Mucosa of descending colon (tissue), 3 donors: ENCODE measurements around the gene DNAJB7. TPM values are rescaled to one million over a fixed set of nuclear protein-coding genes. Genes with fewer than 3 reads are reported as not detected.
A peak's percentile ranks its signal among the peaks of the same experiment; 100 is the strongest.
"Not testable (repeated sequence)": the region's sequence is repeated elsewhere in the genome, so short reads cannot be mapped to it uniquely, and the experiment has no call there.

Source experiments
- ATAC-seq: fragments of 200-7000 bp; cut with Tn5 transposase; one replicate; pipeline ENCODE4 v1.9.1; 2020; ENCODE audit warnings: mild to moderate bottlenecking, moderate library complexity
- DNase-seq, 3 donors: peaks; one replicate each; pipeline ENCODE4 v3.0.0-alpha.2; 2020
- H3K36me3 ChIP-seq: fragments of 200-600 bp; one replicate; pipeline ENCODE4 v1.8.0; 2021; ENCODE audit warnings: low read depth, mild to moderate bottlenecking
- H3K4me1 ChIP-seq: fragments of 200-600 bp; one replicate; pipeline ENCODE4 v1.8.0; 2021; ENCODE audit warnings: low read depth, mild to moderate bottlenecking
- H3K4me3 ChIP-seq: fragments of 200-600 bp; one replicate; pipeline ENCODE4 v1.8.0; 2021; ENCODE audit warnings: mild to moderate bottlenecking
- H3K9me3 ChIP-seq: fragments of 200-600 bp; one replicate; pipeline ENCODE4 v1.8.0; 2021; ENCODE audit warnings: mild to moderate bottlenecking
- intact Hi-C, 2 donors: fragments of 100-400 bp; cut with DNase I in 1 of 2; cut with micrococcal nuclease in 1 of 2; formaldehyde crosslinking; loops; one replicate each; pipeline versions ENCODE4 v1.11.0 to v1.11.1; 2022; cut with DNase I, micrococcal nuclease
- total RNA-seq, 3 donors: library from RNA; stranded (reverse); fragmentation: NEBNext Ultra II Directional in 2 of 3; extraction: Animal tissue kit (Norgen Biotek cat#: 25700) in 2 of 3; gene quantifications; one replicate each; pipeline versions ENCODE4 v1.2.1 to v1.2.4, GENCODE V29; 2021 to 2023
- TF ChIP-seq, protein P1 (sequence below): fragments of 200-600 bp; IDR thresholded peaks from one replicate; pipeline ENCODE4 v1.8.0; 2022; ENCODE audit warnings: antibody characterized with exemption, mild to moderate bottlenecking
- donor health status: DM: no; HTN: no; CAD: no; lungs with moderate emphysema.
- donor health status: DM: no; HTN: no; CAD: no.
- donor health status: DM: no; HTN: yes; CAD: no.

Gene DNAJB7
- total RNA-seq, 3 donors from 2014 or later = 0.14 to 0.90 (median 0.25) TPM

DNA sequence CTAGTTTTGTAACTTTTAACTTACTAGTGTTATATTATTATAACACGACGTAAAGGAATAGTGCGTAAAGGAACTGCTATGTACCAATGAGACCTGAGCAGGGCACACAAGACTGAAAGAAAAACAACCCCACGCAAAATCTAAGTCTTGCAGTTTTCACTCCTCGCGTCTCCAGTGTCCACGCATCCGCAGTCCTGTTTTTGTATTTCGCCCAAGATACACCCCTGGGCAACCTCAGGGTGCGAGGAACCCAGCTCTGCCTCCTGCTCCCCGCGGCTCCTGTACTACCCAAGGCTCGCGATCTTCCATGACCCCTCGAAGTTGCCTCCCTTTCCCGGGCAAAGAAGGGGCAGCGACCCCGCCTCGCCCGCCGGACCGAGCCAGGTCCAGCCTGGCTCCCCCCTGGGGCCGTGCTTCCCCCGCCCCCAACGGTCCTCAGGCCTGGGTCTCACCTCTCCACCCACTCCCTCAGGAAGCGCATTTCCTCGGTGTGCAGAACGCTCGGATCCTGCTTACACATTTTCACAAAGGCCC is 5.9 kb downstream of the DNAJB7 start:
- no peak for DNase-seq
- no peaks in the 10 kb centered on the region for H3K9me3 ChIP-seq
- H3K4me1 ChIP-seq = peaks cover 47% of the 10 kb centered on the region
- TF ChIP-seq, protein P1, sequence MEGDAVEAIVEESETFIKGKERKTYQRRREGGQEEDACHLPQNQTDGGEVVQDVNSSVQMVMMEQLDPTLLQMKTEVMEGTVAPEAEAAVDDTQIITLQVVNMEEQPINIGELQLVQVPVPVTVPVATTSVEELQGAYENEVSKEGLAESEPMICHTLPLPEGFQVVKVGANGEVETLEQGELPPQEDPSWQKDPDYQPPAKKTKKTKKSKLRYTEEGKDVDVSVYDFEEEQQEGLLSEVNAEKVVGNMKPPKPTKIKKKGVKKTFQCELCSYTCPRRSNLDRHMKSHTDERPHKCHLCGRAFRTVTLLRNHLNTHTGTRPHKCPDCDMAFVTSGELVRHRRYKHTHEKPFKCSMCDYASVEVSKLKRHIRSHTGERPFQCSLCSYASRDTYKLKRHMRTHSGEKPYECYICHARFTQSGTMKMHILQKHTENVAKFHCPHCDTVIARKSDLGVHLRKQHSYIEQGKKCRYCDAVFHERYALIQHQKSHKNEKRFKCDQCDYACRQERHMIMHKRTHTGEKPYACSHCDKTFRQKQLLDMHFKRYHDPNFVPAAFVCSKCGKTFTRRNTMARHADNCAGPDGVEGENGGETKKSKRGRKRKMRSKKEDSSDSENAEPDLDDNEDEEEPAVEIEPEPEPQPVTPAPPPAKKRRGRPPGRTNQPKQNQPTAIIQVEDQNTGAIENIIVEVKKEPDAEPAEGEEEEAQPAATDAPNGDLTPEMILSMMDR = no peak
- H3K4me3 ChIP-seq = peak overlapping the region; percentile 86
- H3K36me3 ChIP-seq = no peaks in the 10 kb centered on the region
- intact Hi-C loops = no loop called here
- peak; percentile 27 for ATAC-seq

DNA sequence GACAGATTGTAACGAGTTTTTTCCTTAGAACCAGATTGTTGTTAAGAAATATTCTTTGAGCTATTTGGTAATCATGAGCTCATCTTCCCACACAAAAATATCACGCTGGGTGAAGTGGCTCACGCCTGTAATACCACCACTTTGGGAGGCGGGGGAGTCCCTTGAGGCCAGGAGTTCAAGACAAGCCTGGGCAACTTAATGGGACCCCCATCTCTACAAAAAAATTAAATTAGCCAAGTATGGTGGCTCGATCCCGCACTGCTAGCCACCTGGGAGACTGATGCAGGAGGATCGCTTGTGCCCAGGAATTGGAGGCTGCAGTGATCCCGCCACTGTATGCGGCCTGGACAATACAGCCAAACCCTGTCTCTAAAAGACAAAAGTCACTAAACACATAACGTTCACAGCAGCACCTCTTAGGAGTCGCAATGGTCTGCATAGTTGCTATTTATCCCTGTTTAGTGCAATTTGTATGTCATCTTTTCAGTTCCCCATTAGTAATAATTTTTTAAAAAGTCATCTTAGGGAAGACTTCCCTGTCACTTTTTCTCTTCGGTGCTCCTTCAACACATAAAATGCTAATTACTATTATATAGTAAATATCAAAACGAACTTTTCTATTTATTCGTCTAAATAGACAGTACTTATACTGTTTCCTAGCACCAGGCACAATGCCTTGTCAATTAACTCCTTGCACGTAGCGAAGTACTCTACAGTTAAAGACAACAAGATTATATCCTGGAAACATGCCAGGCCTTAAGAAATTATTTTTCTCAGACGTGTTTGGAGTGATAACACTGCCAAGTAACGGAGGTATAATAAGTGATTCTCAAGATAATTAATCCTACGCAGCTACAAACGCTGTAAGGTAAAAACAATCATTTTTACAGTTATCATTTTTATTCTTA is 6.6 kb downstream of the DNAJB7 start:
- Histone ChIP-seq H3K9me3 (no peaks in the 10 kb centered on the region), H3K4me3 (peak overlapping the region; percentile 86), H3K36me3 (no peaks in the 10 kb centered on the region), H3K4me1 (peaks cover 47% of the 10 kb centered on the region)
- intact Hi-C loops = no loop called here
- ATAC-seq (no peak), DNase-seq (no peak)
- TF ChIP-seq, protein P1 = no peak

DNA sequence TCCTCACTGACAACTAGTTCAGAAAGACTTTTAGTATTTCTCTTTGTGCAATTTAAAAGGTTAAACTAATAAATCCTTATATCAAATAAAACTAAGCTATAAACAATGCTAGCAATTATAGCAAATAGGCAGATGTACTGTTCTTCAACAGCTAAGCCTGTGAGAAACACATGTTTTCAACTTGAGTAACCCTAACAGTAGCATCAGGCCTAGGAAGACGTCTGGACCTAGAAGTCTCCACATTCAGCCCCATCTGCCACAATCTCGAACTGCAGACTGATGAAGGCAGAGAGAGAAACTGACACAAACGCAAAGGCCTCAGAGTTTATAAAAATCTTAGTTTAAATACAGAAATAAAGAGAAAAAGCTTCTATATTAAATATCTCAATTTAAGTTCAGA is 8.0 kb downstream of the DNAJB7 start:
- TF ChIP-seq, protein P1 = no peak
- DNase-seq = no peak
- Histone ChIP-seq H3K36me3 (no peaks in the 10 kb centered on the region), H3K4me1 (peaks cover 47% of the 10 kb centered on the region), H3K4me3 (no peak overlapping the region), H3K9me3 (no peaks in the 10 kb centered on the region)
- intact Hi-C loops = no loop called here
- no peak for ATAC-seq

DNA sequence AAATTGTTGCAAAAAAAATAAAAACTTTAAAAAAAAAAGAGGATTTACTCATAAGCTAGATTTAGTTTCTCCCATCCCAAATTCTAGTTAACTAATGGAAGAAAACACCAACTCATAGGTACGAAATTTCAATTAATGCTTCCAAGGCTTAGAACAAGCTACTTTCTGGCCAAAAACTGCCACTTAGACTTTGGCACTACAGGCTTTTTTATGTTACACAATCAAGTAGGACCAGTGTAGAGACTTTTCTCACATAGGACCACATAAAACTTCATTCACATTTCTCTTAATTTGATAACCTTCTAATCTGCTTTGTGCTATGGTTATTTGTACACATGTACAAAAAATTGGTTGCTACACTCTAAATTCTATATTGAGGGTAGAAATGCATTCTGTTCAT is 8.6 kb downstream of the DNAJB7 start:
- Histone ChIP-seq H3K4me3 (no peak overlapping the region), H3K36me3 (no peaks in the 10 kb centered on the region), H3K9me3 (no peaks in the 10 kb centered on the region), H3K4me1 (peaks cover 41% of the 10 kb centered on the region)
- intact Hi-C loops = no loop called here
- TF ChIP-seq, protein P1 = no peak
- no peak for ATAC-seq
- no peak for DNase-seq

DNA sequence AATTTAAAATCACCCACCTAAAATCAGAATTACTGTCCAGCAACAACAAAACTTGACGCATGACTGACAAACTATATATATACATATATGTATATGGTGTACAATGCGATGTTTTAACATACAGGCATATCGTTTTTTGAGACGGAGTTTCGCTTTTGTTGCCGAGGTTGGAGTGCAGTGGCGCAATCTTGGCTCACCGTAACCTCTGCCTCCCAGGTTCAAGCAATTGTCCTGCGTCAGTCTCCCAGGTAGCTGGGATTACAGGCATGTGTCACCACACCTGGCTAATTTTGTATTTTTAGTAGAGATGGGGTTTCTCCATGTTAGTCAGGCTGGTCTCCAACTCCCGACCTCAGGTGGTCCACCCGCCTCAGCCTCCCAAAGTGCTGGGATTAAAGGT is 16.1 kb downstream of the DNAJB7 start:
- intact Hi-C loops, H3K4me1 ChIP-seq, H3K9me3 ChIP-seq, H3K4me3 ChIP-seq, H3K36me3 ChIP-seq, ATAC-seq, DNase-seq: not testable (repeated sequence)

DNA sequence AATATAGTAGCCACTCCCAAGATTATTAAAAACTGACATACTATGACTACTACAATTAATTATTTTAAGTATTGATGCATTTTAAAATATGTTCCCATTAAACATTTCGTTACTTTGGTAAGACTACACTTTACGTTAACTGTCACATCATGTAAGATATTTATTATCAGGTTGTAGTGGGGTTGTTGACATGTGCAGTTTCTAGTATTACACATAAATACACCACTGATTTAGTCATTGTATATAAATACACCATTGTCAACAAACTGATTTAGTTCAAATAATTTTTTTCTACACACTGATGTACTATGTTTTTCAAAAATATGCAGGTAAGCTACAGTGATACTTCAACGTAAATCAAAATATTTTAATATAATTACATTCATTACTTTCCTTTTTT is 17.0 kb downstream of the DNAJB7 start:
- DNase-seq = no peak
- no peak overlapping the region for H3K4me3 ChIP-seq

More for the DNA sequence above, 17.0 kb downstream of the DNAJB7 start:
- peaks cover 8% of the 10 kb centered on the region for H3K36me3 ChIP-seq
- H3K9me3 ChIP-seq = no peaks in the 10 kb centered on the region
- intact Hi-C loops = no loop called here
- ATAC-seq = no peak
- H3K4me1 ChIP-seq = no peaks in the 10 kb centered on the region
- TF ChIP-seq, protein P1 = no peak
